HL-60/S4 treated with phorbol 12-myristate 13-acetate at 8.2 ng/mL for 4 days and 3 days (cell line): ENCODE measurements around the gene MUC5B.

ENCODE experiments used
- in situ Hi-C: fragments of 300-500 bp; cut with MboI; formaldehyde crosslinking; loops from 2 replicates; pipeline ENCODE4 v1.15.0; 2022; ENCODE audit warnings: low sequenced_read_pairs

MUC5B gene

DNA sequence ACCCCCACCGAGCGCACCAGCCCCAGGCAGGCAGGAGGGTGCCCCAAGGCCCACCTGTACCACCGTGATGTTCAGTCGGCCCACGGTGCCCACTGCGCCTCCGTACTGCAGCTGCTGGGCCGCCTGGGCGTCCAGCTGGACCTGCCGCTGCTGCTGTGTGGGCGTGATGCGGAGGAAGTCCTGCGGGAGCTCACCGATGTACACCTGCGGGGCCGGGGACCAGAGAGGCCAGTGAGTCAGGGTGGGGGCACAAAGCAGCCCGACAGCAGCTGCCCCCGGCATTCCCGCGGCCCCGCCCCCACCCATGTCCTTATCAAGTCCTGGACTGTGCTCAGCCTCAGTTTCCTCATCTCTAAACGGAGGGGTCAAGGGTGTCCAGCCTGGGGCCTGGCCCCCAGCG, 72.7 kb downstream of the MUC5B start:
- in situ Hi-C loops: no loop called here

GRCh38 chr11:1296287-1296686, 73.4 kb downstream of the MUC5B start:
- in situ Hi-C loops: no loop called here

- in situ Hi-C loops: no loop called here
Observed at GRCh38 chr11:1297011-1297575, 74.2 kb downstream of the MUC5B start.

- in situ Hi-C loops: no loop called here
Observed at GRCh38 chr11:1297576-1298473, 75.0 kb downstream of the MUC5B start.

DNA sequence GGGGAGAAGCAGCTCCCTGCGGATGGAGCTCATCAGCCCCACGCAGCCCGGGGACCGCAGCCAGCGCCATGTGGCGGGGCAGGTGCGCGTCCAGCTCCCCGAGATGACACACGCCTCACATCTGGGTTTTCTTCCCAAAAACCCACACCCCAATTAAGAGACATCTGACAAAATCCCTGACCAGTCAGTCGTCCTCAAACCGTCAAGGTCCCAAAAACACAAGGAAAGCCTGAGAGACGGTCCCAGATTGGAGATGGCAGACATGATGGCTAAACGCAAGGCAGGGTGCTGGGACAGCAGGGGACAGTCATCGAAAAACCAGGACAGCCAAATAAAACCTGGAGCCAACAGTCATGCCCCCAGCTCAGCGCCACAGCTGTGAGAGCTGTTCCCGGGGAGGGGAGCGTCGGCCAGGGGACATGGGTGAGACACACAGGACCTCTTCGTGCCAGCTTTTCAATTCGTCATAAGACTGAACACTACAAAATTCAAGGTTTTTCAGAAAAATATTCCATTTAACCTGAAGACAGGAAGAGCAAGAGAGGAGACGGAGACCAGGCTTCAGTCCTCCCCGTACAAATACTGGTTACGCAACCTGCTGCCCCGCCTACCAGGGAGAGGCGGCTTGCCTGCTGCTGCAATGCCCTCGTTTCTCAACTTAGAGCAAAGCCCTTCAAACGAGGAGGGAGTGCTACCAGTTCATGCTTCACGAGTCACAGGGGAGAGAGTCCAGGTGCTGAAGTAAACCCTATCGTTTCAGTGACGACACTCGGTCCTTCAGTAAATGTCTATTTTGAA, 76.0 kb downstream of the MUC5B start:
- in situ Hi-C loops: no loop called here

DNA sequence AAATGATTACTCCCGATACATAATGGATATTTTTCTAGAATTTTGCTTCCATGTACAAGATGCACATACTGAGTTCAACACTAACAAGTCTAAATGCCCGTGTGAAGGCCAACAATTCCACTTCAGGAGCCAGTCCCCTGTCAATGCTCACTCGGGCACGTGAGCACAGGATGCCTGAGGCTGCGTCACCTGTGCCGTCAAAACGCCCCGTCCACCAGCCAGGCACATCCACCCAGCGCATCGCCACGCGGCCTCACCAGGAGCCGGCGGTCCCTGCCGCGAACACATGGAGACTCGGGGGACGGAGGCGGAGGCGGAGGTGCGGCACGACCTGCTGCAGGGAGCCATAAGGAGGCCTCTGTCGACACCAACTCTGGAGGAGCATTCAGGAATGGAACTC, 76.8 kb downstream of the MUC5B start:
- in situ Hi-C loops: no loop called here

DNA sequence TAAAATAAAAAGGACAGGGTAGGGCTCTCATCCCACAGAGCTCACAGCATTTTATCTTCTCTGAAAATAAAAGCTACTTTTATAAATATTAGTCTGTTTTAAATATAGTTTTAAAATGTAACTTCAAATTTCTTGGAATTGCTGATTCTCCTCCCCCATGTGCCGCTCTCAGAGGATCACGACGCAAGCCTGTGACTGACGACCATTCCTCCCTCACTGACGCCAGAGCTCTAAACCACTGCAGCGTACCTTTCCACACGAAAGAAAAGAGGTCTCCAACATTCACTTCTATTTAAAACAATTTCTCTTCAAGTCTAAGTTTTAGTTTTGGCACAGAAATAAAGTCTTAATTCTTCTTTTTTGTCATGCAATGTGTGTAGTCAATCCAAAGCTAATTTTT, 77.3 kb downstream of the MUC5B start:
- in situ Hi-C loops: no loop called here

GRCh38 chr11:1300569-1301187, 77.8 kb downstream of the MUC5B start:
- in situ Hi-C loops: no loop called here

GRCh38 chr11:1301220-1302000, 78.5 kb downstream of the MUC5B start:
- in situ Hi-C loops: no loop called here

- in situ Hi-C loops: no loop called here
Observed at GRCh38 chr11:1302041-1302460, 79.2 kb downstream of the MUC5B start.

DNA sequence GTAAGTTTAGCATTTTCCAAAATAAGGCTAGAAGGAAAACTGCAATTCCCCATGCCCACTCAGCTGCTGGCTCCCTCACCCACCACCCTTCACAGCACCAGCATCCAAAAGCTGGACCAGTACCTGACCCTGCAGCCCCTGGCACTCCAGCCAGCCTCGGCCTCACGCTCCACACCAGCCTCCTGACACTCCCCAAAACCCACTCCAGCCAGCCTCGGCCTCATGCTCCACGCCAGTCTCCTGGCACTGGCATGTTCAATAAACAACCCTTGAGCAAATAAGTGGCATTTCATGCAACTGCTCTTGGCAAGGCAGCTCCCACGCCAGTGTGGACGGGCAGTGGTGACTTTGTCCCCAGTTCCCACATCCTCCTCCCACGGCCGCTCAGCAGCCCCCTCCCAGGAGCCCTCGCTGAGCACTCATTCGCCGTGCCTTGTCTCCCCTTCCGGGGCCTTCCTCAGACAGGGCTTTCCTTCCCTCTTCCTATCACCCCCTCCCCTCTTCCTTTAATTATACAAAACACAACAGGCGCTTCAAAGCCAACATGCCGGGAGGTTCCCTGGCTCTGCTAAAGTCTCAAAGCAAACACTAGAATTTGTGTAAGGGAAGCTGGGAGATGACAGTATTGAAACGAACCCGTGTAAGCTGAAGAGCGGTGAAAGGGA, 79.7 kb downstream of the MUC5B start:
- in situ Hi-C loops: no loop called here

GRCh38 chr11:1303126-1303821, 80.4 kb downstream of the MUC5B start:
- in situ Hi-C loops: no loop called here

- in situ Hi-C loops: no loop called here
Observed at GRCh38 chr11:1303973-1304372, 81.1 kb downstream of the MUC5B start.

DNA sequence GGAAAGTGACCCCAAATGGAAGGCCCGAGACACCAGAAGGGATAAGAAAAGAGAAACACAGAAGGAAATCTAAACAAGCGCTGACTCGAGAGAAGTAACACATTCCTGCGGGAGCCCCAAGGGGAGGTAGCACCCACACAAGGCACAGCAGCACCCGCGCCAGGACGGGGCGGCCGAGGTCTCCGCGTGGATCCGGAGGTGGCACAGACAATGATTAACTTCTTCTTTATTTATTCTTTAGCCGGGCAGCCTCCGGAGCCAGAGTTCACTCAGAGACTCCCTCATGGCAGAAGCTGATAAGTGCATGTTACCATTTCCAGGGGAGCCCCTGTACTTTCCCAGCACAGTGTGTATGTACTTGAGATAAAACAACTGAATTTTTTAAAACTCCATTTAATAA, 81.5 kb downstream of the MUC5B start:
- in situ Hi-C loops: no loop called here

- in situ Hi-C loops: no loop called here
Observed at GRCh38 chr11:1305063-1305495, 82.2 kb downstream of the MUC5B start.

DNA sequence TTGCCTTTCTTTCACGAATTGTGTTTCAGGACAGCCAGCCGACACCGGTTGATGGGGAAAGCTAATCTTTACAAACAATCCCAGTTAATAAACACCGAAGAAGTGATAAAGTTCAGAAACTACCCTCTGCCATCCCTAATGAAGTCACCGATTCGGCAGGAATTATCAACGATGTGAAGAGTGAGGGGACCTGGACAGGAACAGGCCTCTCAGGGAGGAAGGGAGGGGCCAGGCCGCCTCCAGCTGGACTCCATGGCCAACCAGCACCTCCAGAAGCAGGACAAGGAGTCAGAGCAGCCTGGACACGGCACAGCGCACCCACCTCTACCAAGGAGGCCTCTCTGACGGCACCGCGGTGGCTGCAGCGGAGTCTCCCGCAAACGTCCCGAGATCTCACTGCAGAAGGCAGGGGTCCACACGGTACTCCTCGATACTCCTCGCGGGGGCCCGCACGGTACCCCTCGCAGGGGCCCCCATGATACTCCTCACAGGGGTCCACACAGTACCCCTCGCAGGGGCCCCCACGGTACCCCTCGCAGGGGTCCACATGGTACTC, 82.7 kb downstream of the MUC5B start:
- in situ Hi-C loops: no loop called here

DNA sequence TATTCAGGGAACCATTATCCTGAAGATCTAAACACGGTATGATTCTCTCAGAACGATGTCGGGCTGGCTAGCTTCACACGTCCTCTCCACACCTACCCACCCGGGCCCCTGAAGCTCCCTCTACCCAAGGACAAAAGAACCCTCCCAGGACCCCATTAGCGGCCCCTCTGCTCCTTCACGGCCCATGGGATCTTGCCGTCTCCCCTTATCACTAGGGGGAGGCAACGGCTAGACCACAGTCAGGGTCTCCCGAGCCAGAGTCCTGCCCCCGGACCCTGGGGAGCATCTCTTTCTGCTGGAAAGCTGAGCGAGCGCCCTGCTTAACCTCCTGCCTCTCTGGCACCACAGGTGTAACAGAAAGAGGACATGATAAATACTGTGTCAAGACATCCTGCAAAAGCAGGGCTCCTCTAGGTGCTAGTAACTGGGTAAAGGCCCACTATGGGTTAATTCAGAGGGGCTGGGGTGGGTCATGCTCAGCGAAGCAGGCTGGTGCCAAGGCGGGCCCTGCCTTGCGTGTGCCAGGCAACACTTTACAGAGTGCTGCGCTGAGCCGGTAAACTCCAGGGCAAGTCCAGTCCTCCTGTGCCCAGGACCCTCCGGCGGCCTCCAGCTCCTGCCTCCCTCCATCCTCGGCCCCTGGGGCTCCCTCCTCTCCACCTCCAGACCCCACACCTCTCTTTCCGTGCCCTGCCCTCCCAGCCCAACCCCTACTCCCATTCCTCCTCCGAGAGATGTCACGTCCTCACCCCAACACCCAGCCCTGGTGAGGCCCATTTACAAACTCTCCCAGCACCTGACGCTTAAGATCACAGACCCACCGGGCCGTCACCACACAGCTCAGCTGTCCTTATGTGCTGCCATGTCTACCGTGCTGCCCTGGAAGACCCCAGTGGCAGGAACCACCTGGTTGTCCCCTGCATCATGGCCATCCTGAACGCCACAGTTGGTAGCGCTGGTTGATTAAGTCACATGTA, 83.6 kb downstream of the MUC5B start:
- in situ Hi-C loops: no loop called here
